ENCODE data around the gene MDN1.

The MDN1 gene

DNA sequence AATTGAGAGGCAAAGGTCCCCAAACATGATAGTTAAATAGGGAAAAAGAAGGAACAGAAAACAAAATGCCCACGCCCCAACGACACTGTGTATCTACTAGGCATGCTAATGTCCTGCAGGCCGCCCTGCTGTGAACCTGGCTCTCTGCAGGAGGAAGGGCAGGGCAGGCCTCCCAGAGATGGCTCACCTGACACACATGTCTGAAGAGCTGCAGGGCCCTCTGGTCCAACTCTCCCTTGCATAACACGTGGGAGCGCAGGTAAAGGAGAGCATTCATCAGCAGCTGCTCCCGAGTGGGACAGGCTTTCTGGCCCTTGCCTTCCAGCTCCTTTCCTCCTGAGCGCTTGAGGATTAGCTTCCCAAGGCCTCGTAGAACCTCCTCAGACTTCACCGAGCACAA is 127.3 kb downstream of the MDN1 start:
- no peak for DNase-seq (ENCODE audit: low read depth in 2 of 2)

DNA sequence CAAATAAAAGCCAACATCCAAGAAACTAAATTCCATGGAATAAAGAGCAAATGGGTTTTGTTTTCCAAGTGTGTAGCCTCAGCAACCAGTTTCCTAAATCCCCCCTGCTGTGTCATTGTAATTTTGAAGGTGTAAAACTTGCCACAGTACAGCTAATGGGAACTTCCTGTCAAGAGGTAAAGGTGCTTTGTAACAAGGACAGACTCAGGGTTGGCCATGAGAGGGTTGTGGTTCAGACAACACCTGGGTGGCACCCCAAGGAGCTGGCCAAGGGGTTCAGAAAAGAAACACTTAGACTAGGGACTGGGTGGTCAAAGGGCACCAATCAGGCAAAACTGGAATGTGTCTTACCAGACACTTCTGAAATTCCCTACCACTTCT is 128.7 kb downstream of the MDN1 start:
- DNase-seq (ENCODE audit: low read depth in 2 of 2), result no peak

DNA sequence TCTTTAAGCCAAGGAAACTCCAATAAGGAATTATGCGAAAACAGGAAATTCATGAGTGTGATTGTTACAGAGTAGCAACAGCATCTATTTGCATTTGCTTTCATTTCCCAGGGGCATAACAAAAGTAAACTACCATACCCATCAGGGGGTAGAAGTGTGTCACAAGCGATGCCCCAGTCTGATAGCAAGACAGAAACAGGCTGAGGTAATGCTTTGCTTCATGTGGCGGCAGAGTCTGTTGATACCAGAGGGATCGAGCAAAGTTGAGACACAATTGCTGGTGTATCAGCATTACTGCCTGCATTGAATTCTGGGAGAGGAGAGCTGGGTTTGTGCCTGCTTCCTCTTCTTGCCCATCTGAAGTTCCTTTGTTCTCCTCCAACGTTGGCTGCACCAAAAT is 129.9 kb downstream of the MDN1 start:
- no peak for DNase-seq (ENCODE audit: low read depth in 2 of 2)

DNA sequence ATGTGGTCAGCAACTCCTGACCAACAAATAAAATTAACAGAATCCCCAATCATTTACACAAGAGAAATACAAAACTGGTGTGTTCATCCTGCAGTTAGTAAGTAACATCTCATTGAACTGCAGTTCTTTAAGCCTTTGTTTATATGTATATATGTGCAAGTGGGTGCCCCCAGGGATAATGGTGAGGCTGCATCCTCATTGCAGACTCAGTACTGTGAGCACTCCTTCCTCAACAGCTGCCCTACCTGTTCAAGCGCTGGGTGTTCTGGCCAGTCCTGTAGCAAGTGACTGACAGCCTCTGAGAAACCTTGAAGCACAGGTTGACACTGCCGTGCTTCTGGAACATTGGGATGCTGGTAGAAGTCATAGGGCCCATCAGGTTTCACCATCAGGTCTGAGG is 131.3 kb downstream of the MDN1 start:
- no peak for DNase-seq (ENCODE audit: low read depth in 2 of 2)

DNA sequence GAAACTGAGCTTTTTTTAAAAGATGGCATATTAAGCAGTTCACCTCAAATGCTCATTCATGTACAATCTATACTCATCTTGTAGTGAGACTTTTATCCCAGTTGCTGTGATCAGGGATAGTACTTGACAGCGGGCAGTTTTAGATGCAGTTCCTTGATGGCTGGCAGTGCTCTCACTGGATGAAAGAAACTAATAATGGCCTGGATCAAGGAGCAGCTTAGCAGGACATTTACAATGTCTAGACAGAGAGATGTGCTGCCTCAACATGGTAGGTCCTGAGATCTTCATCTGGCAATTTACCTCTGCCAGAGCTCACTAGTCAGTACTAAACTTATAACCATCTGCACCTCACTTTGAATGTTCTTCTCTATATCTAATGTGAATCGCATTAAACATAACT is 134.3 kb downstream of the MDN1 start:
- no peak for DNase-seq (ENCODE audit: low read depth in 2 of 2)

DNA sequence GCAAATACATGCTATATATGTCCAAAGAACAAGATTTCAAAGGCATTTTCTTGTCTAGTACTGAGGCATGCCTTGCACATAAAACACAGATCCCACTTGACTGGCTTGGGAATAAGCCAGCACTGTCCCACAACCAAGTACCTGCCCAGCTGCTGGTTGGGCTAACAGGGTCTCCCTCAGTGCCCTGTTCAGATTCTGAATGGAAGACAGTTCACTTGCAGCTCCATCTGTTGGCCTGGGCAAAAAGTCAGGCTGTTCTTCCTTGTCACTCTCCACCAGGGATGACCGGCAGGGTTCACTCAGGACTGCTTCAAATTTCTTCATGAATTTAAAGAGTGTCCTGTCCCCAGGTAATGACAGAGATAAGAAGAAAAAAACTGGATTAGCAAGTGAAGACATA is 136.6 kb downstream of the MDN1 start:
- DNase-seq (ENCODE audit: low read depth in 2 of 2), result no peak

DNA sequence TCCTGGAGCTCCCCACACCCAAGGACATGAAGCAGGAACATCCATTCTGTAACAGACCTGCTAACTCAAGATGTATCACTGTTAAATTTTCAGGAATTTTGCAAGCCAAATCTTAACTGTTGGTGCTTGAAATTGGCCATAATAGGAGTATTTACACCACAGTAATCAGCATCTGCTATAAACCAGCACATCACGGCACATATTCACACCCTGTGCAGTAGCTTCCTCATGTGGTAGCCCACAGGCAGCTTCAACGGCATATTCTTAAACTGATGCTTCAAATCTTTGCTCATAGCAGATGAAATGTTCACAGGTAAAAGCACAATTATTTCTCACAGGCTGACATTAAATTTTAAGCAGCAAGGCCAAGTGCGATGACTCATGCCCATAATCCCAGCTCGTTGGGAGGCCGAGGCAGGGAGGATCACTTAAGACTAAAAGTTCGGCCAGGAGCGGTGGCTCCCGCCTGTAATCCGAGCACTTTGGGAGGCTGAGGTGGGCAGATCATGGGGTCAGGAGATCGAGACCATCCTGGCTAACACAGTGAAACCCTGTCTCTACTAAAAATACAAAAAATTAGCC is 137.5 kb downstream of the MDN1 start:
- DNase-seq (ENCODE audit: low read depth in 2 of 2), result no peak

DNA sequence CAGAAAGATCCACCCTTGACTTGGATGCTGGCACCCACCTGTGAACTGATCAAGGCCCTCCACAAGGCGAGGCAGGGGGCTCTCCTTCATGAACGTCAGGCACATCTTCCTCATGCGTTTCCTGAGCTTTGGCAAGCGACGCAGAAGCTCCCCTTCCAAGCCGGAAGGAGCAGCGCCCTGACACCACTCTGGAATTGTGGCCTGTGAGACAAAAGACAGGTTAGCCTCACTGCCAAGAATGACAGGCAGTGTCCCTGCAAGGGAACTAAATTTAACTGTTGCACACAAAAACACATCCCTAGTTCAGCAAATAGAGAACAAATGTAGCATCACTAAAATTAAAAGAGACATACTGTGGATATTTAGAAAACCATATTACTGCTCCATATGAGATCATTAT is 139.0 kb downstream of the MDN1 start:
- DNase-seq (ENCODE audit: low read depth in 2 of 2), result no peak

DNA sequence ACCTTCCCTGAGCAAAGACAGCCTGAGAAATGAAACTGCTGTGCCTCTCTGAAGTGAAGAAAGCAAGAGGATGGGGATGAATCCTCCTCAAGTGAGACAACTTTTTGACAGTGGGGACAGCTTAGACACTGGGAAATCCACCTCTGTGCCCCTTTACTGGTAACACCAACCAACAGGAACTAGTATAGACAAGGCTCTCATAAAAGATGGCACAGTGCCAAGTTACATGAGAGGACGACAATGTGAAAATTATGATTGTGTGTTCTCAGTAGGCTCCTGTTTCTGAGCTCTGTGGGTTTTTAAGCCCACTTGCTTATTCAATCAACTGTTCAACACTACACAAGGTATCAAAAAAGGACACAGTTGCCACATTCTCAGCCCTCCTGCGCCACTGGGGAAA is 139.4 kb downstream of the MDN1 start:
- DNase-seq (ENCODE audit: low read depth in 2 of 2), result no peak

DNA sequence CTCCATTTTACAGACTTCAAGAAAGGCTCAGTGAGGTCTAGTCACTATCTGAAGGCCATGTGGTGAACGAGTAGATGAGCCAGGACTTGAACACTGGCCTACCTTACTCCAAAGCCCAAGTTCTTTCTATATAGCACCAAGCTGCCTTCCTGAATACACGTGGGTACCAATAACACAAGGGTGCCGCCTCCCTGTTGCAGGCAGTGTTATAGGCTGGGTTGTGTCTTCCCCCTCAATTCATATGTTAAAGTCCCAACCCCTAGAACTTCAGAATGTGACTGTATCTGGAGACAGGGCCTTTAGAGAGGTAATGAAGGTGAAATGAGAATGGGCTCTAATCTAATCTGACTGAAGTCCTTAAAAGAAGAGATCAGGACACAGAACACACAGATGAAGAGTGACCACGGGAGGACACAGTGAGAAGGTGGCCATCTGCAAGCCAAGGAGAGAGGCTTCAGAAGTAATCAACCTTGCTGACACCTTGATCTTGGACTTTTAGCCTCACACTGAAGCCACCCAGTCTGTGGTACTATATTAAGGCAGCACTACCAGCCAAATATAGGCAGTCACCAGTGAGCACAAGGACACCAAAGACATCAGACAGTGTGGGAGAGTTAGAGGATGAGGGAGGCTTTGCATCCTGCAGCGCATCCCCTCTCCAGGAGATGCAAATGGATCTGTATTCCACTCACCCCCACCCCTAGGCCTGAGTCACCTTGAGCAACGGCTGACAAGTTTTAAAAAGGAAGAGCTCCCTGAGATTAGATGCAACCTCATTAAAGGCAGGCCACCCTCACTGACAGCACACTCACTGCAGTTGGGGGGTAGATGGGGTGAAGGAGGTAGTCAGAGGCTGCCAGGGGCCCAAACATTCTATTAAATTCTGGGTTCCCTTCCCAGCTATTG is 140.1 kb downstream of the MDN1 start:
- no peak for DNase-seq (ENCODE audit: low read depth in 2 of 2)

DNA sequence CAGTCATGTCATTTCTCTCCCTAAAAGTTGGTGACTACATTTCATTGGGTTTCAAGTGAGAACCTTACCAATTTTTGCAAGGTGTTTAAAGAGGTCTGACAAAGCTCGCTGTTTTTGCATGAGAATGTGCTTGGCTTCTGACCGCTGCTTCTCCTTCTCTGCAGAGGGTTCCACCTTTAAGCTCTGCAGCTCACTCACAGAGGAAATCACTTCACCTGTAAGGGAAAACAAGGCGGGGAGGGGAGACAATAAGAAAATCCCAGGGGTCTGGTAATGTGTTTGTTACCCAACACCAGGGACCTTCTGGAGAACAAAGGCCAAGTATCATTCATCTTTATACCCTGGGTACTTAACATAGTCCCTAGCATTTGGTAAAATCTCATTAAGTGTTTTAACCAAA is 141.1 kb downstream of the MDN1 start:
- no peak for DNase-seq (ENCODE audit: low read depth in 2 of 2)

DNA sequence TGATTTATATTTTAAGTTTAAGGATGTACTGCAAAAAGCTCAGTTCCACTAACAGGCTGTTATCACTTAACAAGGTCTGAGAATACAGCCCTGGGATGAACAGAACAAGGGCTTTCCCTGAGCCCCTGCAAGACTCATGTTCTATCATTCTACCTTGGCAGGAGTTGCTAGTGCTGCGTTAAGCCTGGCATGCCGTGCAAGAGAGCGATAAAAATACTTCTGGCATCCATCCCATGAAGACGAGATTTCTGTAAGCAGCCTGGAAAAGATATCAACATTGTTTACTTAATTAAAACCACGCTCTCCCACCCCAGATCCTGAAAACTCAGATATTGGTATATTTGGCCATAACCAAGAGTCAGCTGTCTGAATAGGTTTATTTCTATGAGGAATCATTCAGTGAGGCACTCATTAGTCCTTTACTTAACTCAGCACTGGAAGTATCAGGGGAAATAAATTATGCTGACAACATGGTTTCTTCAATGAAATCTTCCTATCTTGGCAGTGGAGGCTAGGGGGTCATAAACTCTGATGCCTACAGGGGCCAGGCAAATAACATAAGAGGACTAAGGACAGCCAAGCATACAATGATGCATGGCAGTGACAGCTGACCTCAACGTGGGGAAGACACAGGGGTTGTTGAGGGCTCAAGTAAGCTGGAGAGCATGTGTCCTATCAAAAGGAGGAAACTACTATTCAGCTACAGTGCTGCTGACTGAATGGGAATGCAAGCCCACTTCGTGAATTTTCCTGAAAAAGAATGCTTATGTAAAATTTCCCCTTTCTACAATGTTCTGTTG is 143.4 kb downstream of the MDN1 start:
- no peak for DNase-seq (ENCODE audit: low read depth in 2 of 2)

DNA sequence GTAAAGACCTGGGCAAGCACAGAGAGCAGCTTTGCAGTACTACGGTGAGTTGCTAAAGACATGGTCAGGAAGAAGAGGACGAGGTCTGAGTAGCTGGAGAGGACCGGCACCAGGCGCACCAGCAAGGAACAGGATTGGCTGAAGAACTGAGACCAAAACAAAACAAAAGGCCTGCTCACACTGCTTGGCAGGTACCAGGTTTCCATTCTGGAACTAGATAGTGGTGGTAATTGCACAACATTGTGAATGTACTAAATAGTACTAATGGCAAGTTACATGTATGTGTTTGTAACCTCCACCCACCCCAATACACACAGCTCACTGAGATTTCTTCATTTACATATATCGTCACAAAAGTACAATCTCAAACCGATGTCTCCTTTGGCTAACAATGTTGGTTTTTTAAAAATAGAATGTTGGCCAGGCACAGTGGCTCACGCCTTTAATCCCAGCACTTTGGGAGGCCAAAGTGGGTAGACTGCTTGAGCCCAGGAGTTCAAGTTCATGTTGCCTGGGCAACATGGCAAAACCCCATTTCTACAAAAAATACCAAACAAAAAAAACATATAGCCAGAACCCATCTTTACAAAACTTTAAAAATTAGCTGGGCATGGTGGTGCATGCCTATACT is 148.5 kb downstream of the MDN1 start:
- DNase-seq (ENCODE audit: low read depth in 2 of 2), result no peak

DNA sequence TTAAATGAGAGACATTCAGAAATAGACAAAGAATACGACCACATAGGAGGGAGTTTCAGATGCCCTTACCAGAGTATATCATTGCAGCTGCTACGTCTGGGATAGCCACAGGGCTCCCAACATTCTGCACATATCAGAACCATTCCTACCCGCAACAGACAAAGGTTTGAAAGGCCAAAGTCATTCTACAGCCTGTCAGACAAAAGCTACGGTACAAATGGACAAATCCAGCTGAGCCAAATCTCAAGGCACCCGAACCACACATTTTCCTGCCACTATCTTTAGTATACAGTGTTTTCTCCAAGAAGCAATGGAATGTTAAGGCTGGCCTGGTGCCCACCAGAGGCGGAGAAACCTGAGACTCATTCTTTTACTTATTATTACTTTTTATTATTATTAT is 150.6 kb downstream of the MDN1 start:
- DNase-seq (ENCODE audit: low read depth in 2 of 2), result no peak

DNA sequence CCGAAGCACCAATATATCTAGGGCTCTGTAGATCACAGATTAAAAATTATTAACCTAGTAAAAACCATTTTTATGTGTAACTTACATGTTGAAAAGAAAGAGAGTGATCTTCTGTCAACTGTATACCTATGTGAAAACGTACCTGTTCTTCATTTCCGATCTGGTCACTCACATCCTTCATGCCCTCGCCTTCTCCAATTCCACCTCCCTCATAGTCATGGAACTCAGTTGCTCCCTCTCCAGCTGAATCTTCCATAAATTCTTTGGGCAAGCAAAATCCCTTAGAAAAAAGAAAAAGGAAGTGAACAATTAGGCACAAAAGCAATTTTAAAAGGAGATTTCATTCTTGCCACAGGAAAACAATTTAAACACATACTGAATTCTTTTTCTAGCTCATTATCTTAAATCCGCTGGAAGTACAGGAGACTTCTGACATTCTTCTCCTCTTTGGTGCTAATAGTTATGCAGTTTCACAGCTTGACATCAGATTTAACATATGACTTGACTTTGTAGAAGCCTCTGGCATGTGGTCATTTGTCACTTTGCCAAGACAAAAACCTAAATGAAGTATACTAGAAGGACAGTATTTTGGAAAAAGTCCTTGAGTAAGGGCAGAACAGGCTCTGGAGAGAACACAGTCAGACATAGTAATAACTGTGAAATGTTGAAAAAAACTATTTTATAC is 151.6 kb downstream of the MDN1 start:
- no peak for DNase-seq (ENCODE audit: low read depth in 2 of 2)

DNA sequence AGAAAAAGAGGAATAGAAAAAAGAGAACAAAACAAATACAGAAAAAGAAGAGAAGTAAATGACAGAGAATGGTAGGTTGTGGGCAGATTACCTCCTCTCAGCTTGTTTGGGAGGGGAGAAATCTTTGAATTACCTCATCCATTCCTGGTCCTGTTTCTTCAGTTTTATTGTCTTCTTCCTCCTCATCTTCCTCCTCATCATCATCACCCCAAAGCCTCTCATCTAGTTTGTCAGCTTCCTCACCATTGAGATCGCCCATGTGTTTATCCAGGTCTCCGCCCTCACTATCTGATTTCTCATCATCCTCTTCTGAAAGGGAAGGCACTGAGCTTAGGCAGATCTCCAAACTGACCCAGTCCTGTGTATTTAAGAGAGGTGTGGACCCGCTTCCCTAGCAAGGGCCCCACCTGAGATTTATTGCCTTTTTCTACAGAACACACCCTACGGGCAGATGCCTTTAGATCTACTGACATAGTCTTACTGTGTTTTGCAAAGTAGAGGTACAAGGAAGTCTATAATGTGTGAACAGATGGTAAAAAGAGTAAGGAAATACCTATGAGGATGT is 156.9 kb downstream of the MDN1 start:
- DNase-seq (ENCODE audit: low read depth in 2 of 2), result no peak

DNA sequence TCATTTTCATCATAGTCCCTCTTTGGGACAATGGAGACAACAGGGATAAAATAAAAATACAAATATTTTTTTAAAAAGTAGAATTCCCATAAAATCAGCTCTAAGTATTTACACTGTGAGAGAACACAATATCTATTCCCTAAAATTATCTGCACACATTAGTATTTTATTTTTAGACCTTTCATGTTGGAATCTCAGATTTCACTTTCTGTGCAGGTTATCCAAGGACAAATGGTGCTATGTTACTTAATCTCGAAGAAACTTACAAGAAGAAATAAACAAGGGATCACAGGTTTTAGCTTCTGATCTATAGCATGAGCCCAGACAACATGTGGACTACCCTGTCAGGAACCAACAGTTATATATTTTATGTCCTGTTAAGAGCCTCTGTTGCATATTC is 158.0 kb downstream of the MDN1 start:
- DNase-seq (ENCODE audit: low read depth in 2 of 2), result no peak

DNA sequence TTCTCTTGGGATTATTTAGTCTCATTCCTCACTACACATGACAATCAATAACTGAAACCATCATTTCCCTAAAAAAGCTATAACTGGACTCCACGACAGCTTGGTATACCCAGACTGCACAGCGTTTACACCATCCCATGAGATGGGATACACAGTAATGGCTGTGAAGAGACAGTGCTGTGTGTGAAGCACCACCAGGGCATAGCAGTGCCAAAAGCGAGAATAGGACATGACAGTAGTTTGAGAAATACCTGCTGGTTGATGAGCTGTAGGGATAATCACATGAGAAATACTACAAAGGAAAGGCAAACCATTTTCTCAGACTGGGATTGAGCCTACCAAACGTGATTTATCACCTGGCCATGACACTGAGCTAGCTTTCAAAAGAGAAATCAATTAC is 158.6 kb downstream of the MDN1 start:
- DNase-seq (ENCODE audit: low read depth in 2 of 2), result no peak

DNA sequence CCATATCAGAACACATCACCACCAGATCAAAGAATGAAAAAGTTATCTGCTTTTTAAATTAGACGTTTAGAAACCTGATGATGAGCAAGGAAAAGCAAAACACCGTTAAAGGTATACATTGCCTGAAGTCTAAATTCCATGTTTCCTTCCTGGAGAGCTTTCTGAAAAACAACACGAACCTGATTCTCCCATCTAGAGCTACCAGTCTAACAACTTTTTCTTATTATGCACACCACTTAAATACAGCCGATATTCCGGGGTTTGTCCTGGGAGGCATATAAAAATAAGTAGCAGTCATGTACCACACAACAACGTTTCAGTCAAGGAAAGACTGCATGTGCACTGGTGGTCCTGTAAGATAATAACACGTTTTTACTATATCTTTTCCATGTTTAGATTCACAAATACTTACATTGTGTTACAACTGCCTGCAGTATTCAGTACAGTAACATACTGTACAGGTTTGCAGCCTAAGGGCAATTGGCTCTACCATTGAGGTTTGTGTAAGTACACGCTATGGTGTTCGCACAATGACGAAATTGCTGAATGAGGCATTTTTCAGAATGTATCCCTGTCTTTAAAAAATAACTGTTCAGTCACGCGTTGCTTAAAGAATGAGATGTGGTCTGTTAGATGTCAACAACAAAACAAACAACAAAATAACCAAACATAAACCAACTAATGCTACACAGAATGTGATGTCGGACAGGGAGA is 162.0 kb downstream of the MDN1 start:
- DNase-seq (ENCODE audit: low read depth in 2 of 2), result no peak

DNA sequence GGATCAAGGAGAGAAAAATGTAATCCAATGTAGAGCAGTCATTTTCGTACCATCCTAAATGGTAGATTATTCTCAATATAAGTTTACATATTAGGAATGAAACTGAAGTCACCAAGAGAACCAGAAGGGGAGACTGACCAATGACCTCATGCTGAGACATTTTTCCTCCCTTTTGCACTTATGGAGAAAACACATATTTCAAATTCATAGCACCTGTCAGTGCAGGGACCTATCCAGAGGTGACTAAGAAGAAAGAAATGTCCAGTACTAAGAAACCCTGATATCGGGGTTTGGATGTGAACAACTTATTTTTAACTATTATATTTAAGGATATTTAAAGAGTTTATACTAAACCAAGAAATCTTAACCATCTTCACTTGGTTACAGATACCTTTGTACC is 164.5 kb downstream of the MDN1 start:
- no peak for DNase-seq (ENCODE audit: low read depth in 2 of 2)

DNA sequence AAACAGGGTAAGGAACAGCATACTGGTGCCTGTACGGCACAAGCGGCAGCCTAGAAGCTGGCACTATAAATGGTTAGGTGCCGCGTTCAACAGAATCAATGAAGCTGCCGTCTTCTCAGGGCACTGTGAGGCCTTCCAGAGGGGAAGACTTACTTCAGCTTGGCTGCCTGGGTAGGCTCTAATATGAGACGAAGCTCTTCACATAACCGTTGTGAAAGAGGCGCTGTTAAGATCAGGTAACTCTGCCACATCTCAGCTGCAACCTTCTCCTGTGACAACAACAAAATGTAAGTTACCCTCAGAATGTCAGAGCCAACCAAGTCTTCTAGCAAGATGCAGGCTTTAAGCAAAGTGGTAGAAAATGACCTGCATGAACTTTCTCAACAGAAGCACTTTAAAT is 169.0 kb downstream of the MDN1 start:
- no peak for DNase-seq (ENCODE audit: low read depth in 2 of 2)
